ENCODE measurements around the gene NRDE2.
"Not testable (repeated sequence)": the region's sequence is repeated elsewhere in the genome, so short reads cannot be mapped to it uniquely, and the experiment has no call there.

The NRDE2 gene

DNA sequence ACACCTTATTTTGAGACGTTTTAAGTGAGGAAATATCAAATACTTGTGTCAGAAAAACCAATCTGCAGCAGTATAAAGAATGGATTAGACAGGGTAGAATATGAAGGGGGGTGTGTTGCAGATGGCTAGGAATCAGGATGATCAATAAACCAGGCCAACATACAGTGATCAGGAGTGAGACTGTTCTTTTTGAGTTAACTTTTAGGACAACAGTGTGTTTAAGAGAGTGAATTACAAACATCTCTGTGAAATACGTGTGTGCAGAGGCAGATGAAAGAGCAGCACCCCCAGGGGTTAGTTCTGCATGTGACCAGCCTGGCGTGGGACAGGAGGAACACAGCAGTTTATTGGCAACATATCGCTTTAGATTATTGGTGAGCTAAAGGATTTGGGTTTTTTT, 10.6 kb upstream of the NRDE2 start:
- Histone ChIP-seq H3K4me3 (replicated peaks; ENCODE audit: insufficient read depth, low read length) (no peak overlapping the region), H3K27me3 (ENCODE audit: insufficient read depth, poor library complexity, severe bottlenecking) (no peaks in the 10 kb centered on the region), H3K27ac (replicated peaks) (no peak overlapping the region)
- no peak for DNase-seq (ENCODE audit: low read depth in 1 of 2, low spot score in 1 of 2)
- TF ChIP-seq, protein P1, sequence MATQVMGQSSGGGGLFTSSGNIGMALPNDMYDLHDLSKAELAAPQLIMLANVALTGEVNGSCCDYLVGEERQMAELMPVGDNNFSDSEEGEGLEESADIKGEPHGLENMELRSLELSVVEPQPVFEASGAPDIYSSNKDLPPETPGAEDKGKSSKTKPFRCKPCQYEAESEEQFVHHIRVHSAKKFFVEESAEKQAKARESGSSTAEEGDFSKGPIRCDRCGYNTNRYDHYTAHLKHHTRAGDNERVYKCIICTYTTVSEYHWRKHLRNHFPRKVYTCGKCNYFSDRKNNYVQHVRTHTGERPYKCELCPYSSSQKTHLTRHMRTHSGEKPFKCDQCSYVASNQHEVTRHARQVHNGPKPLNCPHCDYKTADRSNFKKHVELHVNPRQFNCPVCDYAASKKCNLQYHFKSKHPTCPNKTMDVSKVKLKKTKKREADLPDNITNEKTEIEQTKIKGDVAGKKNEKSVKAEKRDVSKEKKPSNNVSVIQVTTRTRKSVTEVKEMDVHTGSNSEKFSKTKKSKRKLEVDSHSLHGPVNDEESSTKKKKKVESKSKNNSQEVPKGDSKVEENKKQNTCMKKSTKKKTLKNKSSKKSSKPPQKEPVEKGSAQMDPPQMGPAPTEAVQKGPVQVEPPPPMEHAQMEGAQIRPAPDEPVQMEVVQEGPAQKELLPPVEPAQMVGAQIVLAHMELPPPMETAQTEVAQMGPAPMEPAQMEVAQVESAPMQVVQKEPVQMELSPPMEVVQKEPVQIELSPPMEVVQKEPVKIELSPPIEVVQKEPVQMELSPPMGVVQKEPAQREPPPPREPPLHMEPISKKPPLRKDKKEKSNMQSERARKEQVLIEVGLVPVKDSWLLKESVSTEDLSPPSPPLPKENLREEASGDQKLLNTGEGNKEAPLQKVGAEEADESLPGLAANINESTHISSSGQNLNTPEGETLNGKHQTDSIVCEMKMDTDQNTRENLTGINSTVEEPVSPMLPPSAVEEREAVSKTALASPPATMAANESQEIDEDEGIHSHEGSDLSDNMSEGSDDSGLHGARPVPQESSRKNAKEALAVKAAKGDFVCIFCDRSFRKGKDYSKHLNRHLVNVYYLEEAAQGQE (IDR thresholded peaks at IDR 0.05; ENCODE audit: insufficient replicate concordance, low read depth) = no peak
- no peak for TF ChIP-seq GABPA (IDR thresholded peaks at IDR 0.05; ENCODE audit: low read depth)
- TF ChIP-seq POLR2AphosphoS5 (IDR thresholded peaks at IDR 0.05; ENCODE audit: low read depth) = no peak
- TF ChIP-seq, protein P2, sequence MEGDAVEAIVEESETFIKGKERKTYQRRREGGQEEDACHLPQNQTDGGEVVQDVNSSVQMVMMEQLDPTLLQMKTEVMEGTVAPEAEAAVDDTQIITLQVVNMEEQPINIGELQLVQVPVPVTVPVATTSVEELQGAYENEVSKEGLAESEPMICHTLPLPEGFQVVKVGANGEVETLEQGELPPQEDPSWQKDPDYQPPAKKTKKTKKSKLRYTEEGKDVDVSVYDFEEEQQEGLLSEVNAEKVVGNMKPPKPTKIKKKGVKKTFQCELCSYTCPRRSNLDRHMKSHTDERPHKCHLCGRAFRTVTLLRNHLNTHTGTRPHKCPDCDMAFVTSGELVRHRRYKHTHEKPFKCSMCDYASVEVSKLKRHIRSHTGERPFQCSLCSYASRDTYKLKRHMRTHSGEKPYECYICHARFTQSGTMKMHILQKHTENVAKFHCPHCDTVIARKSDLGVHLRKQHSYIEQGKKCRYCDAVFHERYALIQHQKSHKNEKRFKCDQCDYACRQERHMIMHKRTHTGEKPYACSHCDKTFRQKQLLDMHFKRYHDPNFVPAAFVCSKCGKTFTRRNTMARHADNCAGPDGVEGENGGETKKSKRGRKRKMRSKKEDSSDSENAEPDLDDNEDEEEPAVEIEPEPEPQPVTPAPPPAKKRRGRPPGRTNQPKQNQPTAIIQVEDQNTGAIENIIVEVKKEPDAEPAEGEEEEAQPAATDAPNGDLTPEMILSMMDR (IDR thresholded peaks at IDR 0.05; ENCODE audit: insufficient read depth, low read length) = no peak
- no peak for TF ChIP-seq SPI1 (IDR thresholded peaks at IDR 0.05; ENCODE audit: borderline replicate concordance, low read depth)

- no peak for DNase-seq (ENCODE audit: low read depth in 1 of 2, low spot score in 1 of 2)
- Histone ChIP-seq H3K4me3 (replicated peaks; ENCODE audit: insufficient read depth, low read length) (no peak overlapping the region), H3K27ac (replicated peaks) (no peak overlapping the region), H3K27me3 (ENCODE audit: insufficient read depth, poor library complexity, severe bottlenecking) (no peaks in the 10 kb centered on the region)
- TF ChIP-seq GABPA (IDR thresholded peaks at IDR 0.05; ENCODE audit: low read depth) = no peak
- TF ChIP-seq, protein P1 (IDR thresholded peaks at IDR 0.05; ENCODE audit: insufficient replicate concordance, low read depth) = no peak
- TF ChIP-seq, protein P2 (IDR thresholded peaks at IDR 0.05; ENCODE audit: insufficient read depth, low read length) = no peak
- no peak for TF ChIP-seq SPI1 (IDR thresholded peaks at IDR 0.05; ENCODE audit: borderline replicate concordance, low read depth)
- no peak for TF ChIP-seq POLR2AphosphoS5 (IDR thresholded peaks at IDR 0.05; ENCODE audit: low read depth)
These were observed 10.0 kb upstream of the NRDE2 start for GRCh38 chr14:90341784-90342183.

DNA sequence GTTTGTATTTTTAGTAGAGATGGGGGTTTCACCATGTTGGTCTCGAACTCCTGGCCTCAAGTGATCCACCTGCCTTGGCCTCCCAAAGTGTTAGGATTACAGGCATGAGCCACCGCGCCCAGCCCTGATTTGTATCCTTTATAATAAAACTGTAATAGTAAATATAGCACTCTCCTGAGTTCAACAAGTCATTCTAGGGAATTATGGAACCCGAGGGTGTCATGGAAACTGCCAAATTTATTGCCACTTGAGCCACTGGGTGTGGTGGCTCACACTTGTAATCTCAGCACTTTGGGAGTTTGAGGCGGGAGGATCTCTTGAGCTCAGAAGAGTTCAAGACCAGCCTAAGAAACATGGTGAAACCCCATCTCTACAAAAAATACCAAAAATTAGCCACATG, 9.5 kb upstream of the NRDE2 start:
- not testable (repeated sequence) for H3K27me3 ChIP-seq (ENCODE audit: insufficient read depth, poor library complexity, severe bottlenecking); H3K27ac ChIP-seq (replicated peaks); DNase-seq (ENCODE audit: low read depth in 1 of 2, low spot score in 1 of 2); H3K4me3 ChIP-seq (replicated peaks; ENCODE audit: insufficient read depth, low read length)

DNA sequence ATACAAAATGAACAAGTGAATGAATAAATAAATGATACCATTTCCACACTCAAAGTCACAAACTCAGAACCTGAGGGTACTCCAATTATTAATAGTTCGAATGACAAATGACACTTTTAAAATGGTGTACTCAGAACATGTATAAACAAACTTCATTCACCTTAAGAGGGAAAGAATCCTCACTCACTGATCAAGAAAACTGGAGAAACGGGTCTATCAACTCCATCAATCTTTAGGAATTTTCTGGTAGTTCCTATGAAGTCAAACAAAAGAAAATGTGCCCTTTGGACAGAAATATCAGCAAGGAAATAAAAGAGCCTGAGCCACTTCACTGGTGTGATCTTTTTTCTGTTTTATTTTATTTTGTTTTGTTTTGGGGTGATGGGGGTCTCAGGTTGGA, 5.2 kb upstream of the NRDE2 start:
- DNase-seq (ENCODE audit: low read depth in 1 of 2, low spot score in 1 of 2) = no peak
- TF ChIP-seq POLR2AphosphoS5 (IDR thresholded peaks at IDR 0.05; ENCODE audit: low read depth) = no peak
- TF ChIP-seq, protein P1 (IDR thresholded peaks at IDR 0.05; ENCODE audit: insufficient replicate concordance, low read depth) = no peak
- TF ChIP-seq, protein P2 (IDR thresholded peaks at IDR 0.05; ENCODE audit: insufficient read depth, low read length) = no peak
- no peak for TF ChIP-seq SPI1 (IDR thresholded peaks at IDR 0.05; ENCODE audit: borderline replicate concordance, low read depth)
- no peak for TF ChIP-seq GABPA (IDR thresholded peaks at IDR 0.05; ENCODE audit: low read depth)
- H3K4me3 ChIP-seq (replicated peaks; ENCODE audit: insufficient read depth, low read length) = no peak overlapping the region
- no peak overlapping the region for H3K27ac ChIP-seq (replicated peaks)
- no peaks in the 10 kb centered on the region for H3K27me3 ChIP-seq (ENCODE audit: insufficient read depth, poor library complexity, severe bottlenecking)

All from HL-60 (cell line).